WTC11 (cell line): ENCODE measurements around the gene EPHA6.

Experiments used
- CTCF ChIP-seq: fragments of 200-600 bp; IDR thresholded peaks from 2 replicates; pipeline ENCODE4 v1.8.0; 2022; ENCODE audit warnings: antibody characterized with exemption
- ETV6 ChIP-seq: sonication (generic); formaldehyde crosslinking; IDR thresholded peaks from 2 replicates; pipeline ENCODE4 v1.8.1; 2022; ENCODE audit warnings: mild to moderate bottlenecking, missing genetic modification reagents
- FOXP1 ChIP-seq: sonication (generic); formaldehyde crosslinking; IDR thresholded peaks from 2 replicates; pipeline ENCODE4 v1.8.0; 2022; ENCODE audit warnings: missing genetic modification reagents, mild to moderate bottlenecking, moderate library complexity, borderline replicate concordance
- HMGXB4 ChIP-seq: sonication (generic); formaldehyde crosslinking; IDR thresholded peaks from 2 replicates; pipeline ENCODE4 v1.8.1; 2023; ENCODE audit warnings: mild to moderate bottlenecking, moderate library complexity, missing genetic modification reagents
- JUN ChIP-seq: sonication (generic); formaldehyde crosslinking; IDR thresholded peaks from 2 replicates; pipeline ENCODE4 v1.8.0; 2023; ENCODE audit warnings: mild to moderate bottlenecking, missing genetic modification reagents
- MAX ChIP-seq: sonication (generic); formaldehyde crosslinking; IDR thresholded peaks from 2 replicates; pipeline ENCODE4 v1.8.0; 2022; ENCODE audit warnings: mild to moderate bottlenecking, missing genetic modification reagents
- MXD4 ChIP-seq: fragments of 250-450 bp; sonication (Bioruptor Pico); IDR thresholded peaks from 2 replicates; pipeline ENCODE4 v1.8.0; 2021; ENCODE audit warnings: mild to moderate bottlenecking, moderate library complexity, borderline replicate concordance
- STAT6 ChIP-seq: sonication (generic); formaldehyde crosslinking; conservative IDR thresholded peaks from 2 replicates; pipeline ENCODE4 v1.8.1; 2023; ENCODE audit warnings: mild to moderate bottlenecking, low read depth, missing genetic modification reagents, moderate library complexity
- USF1 ChIP-seq: sonication (generic); formaldehyde crosslinking; IDR thresholded peaks from 2 replicates; pipeline ENCODE4 v1.8.0; 2022; ENCODE audit warnings: mild to moderate bottlenecking, missing genetic modification reagents
- USF2 ChIP-seq: sonication (generic); formaldehyde crosslinking; IDR thresholded peaks from 2 replicates; pipeline ENCODE4 v1.8.1; 2023; ENCODE audit warnings: mild to moderate bottlenecking, missing genetic modification reagents, moderate library complexity
- ZNF281 ChIP-seq: sonication (generic); formaldehyde crosslinking; IDR thresholded peaks from 2 replicates; pipeline ENCODE4 v1.8.0; 2023; ENCODE audit warnings: mild to moderate bottlenecking, missing genetic modification reagents

GRCh38 chr3:97481416-97481815 lies 667.0 kb downstream of the EPHA6 start:
- no peak for TF ChIP-seq CTCF
- no peak for TF ChIP-seq ETV6 (CRISPR knock-in tag)
- TF ChIP-seq USF1, result no peak
- no peak for TF ChIP-seq HMGXB4
- no peak for TF ChIP-seq MXD4
- TF ChIP-seq USF2 (CRISPR knock-in tag), result no peak
- no peak for TF ChIP-seq FOXP1 (CRISPR knock-in tag)
- no peak for TF ChIP-seq STAT6 (CRISPR knock-in tag)
- TF ChIP-seq ZNF281 (CRISPR knock-in tag), result no peak
- TF ChIP-seq JUN (CRISPR knock-in tag), result no peak
- no peak for TF ChIP-seq MAX (CRISPR knock-in tag)
